Measurements from ENCODE around the gene FBXO10. TPM values are rescaled to one million over a fixed set of nuclear protein-coding genes. Genes with fewer than 3 reads are reported as not detected.

FBXO10 gene
- total and polyA plus RNA-seq, 2 of the 4 experiments (the other 2 are of a cell fraction): 6.6 to 6.7 TPM

DNA sequence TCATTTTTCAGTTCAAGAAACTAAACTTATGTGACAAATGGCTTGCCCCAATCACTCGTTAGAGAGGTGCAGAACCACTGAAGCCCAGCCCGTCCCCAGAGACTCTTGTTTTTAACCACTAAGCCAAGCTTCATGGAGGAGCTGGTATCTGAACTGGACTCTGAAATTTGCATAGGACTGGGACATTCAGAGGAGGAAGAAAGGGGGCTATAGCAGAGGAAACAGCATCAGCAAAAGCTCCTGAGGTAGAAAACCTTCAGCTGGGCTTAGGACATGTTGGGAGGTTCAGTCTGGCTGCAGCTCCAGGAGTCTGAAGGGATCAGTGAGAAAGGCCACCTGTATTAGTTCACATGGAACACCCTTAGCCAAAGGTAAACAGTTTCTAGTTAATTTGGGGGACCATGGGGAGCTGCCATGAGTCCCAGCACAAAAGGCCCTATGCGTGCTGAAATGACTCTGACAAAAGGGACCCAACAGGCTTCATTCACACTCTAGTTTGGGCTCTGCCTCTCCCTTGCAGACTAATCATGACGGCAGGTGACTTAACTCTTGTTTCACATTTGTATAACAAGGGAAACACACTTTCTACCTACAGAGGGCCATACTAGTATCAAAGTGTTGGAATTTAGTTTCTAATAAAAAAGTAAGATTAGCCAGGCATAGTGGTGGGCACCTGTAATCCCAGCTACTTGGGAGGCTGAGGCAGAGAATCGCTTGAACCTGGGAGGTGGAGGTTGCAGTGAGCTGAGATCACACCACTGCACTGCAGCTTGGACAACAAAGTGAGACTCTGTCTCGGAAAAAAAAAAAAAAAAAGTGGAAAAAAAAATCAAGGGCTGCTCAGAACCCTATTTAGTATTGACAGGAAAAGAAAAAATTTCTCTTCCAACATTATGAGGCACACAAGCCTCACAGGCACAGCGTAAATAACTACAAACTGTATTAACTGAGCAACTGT, 10.2 kb downstream of the FBXO10 start:
- no peak overlapping the region for H2BK120ac ChIP-seq (ENCODE audit: low read depth, low read length)
- no peak overlapping the region for H2AFZ ChIP-seq (replicated peaks; ENCODE audit: low read length, poor library complexity)
- H3K56ac ChIP-seq (ENCODE audit: extremely low read depth, insufficient read depth, low read length): no peak overlapping the region
- H3K4me3 ChIP-seq (ENCODE audit: insufficient read depth, low read depth, low read length): no peak overlapping the region
- H3K14ac ChIP-seq (replicated peaks; ENCODE audit: low read depth, low read length): no peak overlapping the region
- no peak overlapping the region for H4K91ac ChIP-seq (ENCODE audit: insufficient read depth, low read depth, low read length)
- no peaks in the 10 kb centered on the region for H3K4me1 ChIP-seq (ENCODE audit: control insufficient read depth, insufficient read depth, low read length)
- H2BK5ac ChIP-seq (ENCODE audit: low read depth, low read length, poor library complexity, severe bottlenecking): no peak overlapping the region
- H2AK9ac ChIP-seq (replicated peaks; ENCODE audit: low read depth, low read length, poor library complexity): no peak overlapping the region
- no peak overlapping the region for H3K18ac ChIP-seq (ENCODE audit: low read depth, low read length)
- H3K79me1 ChIP-seq (ENCODE audit: low read depth in 1 of 2, low read length in 2 of 2): peaks cover 10 to 37% of the 10 kb centered on the region in 2 experiments
- in situ Hi-C loops (cut with MboI; ENCODE audit: low sequenced_read_pairs): no loop called here
- H3K4me2 ChIP-seq (ENCODE audit: low read depth, low read length): no peak overlapping the region
- H3K4ac ChIP-seq (ENCODE audit: low read depth, low read length): no peak overlapping the region
- intact Hi-C loops (cut with micrococcal nuclease): no loop called here
- 0 out of 2 replicates have a peak, but pooled peaks cover 1% of the 10 kb centered on the region for H3K36me3 ChIP-seq (ENCODE audit: control insufficient read depth, insufficient read depth, low read length)
- ChIA-PET CTCF (no interaction called here), POLR2A (ENCODE audit: unreplicated experiment) (no interaction called here)
- no peak overlapping the region for H2BK15ac ChIP-seq (ENCODE audit: low read depth, low read length)
- H4K5ac ChIP-seq (ENCODE audit: low read depth, low read length): no peak overlapping the region
- no peaks in the 10 kb centered on the region for H3K9me3 ChIP-seq (ENCODE audit: control insufficient read depth, insufficient read depth, low read length)
- dilution Hi-C loops (cut with HindIII; ENCODE audit: low sequenced_read_pairs, unreplicated experiment): no loop called here
- H2BK20ac ChIP-seq (ENCODE audit: low read depth, low read length): no peak overlapping the region
- H3K9me1 ChIP-seq (ENCODE audit: insufficient read depth, low read length): peaks cover 3% of the 10 kb centered on the region; the same call in 1 of the 2 replicates
- no TSS peak for BruUV-seq (replicated peaks)
- H3K9ac ChIP-seq (ENCODE audit: low read depth, low read length): no peak overlapping the region
- H3K23ac ChIP-seq (ENCODE audit: low read depth, low read length): no peak overlapping the region
- H4K8ac ChIP-seq (ENCODE audit: low read depth in 2 of 2, low read length in 2 of 2): no peak overlapping the region
- DNase-seq (no peak), ATAC-seq (ENCODE audit: low read depth) (no peak)
- H4K20me1 ChIP-seq (ENCODE audit: insufficient read depth, low read length): no peaks in the 10 kb centered on the region; the same call in 1 of the 2 replicates
- no peaks in the 10 kb centered on the region for H3K27me3 ChIP-seq (ENCODE audit: control insufficient read depth, insufficient read depth, low read length)
- 100% methylated on average over 1 of the region's 7 CpGs; no CpG with 5 or more reads in 1 of the 2 experiments for WGBS, 2 experiments (ENCODE audit: extremely low coverage in 2 of 2, insufficient read length in 1 of 2)
- no peak overlapping the region for H2AK5ac ChIP-seq (ENCODE audit: low read depth, low read length)
- H3K27ac ChIP-seq (ENCODE audit: insufficient read depth, low read length): no peak overlapping the region
- TF ChIP-seq RFX5 (IDR thresholded peaks at IDR 0.05; ENCODE audit: low read depth, low read length) (no peak), FOS (IDR thresholded peaks at IDR 0.05; ENCODE audit: low read depth, low read length) (no peak), POLR2A (IDR thresholded peaks at IDR 0.05; ENCODE audit: low read depth, low read length) (no peak), CEBPB (IDR thresholded peaks at IDR 0.05; ENCODE audit: low read depth, low read length) (no peak), CHD1 (IDR thresholded peaks at IDR 0.05; ENCODE audit: low read depth, low read length) (no peak), BHLHE40 (IDR thresholded peaks at IDR 0.05; ENCODE audit: low read depth, low read length) (no peak), MXI1 (IDR thresholded peaks at IDR 0.05; ENCODE audit: borderline replicate concordance, low read depth, low read length) (no peak), RAD21 (IDR thresholded peaks at IDR 0.05; ENCODE audit: low read length) (no peak), SMC3 (IDR thresholded peaks at IDR 0.05; ENCODE audit: low read depth, low read length) (no peak), MAFK (IDR thresholded peaks at IDR 0.05; ENCODE audit: low read depth, low read length) (no peak), RCOR1 (IDR thresholded peaks at IDR 0.05; ENCODE audit: insufficient replicate concordance, low read length) (no peak), NFE2L2 (IDR thresholded peaks at IDR 0.05; ENCODE audit: low read depth, low read length) (no peak)
- TF ChIP-seq, protein P1, sequence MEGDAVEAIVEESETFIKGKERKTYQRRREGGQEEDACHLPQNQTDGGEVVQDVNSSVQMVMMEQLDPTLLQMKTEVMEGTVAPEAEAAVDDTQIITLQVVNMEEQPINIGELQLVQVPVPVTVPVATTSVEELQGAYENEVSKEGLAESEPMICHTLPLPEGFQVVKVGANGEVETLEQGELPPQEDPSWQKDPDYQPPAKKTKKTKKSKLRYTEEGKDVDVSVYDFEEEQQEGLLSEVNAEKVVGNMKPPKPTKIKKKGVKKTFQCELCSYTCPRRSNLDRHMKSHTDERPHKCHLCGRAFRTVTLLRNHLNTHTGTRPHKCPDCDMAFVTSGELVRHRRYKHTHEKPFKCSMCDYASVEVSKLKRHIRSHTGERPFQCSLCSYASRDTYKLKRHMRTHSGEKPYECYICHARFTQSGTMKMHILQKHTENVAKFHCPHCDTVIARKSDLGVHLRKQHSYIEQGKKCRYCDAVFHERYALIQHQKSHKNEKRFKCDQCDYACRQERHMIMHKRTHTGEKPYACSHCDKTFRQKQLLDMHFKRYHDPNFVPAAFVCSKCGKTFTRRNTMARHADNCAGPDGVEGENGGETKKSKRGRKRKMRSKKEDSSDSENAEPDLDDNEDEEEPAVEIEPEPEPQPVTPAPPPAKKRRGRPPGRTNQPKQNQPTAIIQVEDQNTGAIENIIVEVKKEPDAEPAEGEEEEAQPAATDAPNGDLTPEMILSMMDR (conservative IDR thresholded peaks at IDR 0.05; ENCODE audit: low read depth, low read length): no peak
- TF ChIP-seq, protein P2, sequence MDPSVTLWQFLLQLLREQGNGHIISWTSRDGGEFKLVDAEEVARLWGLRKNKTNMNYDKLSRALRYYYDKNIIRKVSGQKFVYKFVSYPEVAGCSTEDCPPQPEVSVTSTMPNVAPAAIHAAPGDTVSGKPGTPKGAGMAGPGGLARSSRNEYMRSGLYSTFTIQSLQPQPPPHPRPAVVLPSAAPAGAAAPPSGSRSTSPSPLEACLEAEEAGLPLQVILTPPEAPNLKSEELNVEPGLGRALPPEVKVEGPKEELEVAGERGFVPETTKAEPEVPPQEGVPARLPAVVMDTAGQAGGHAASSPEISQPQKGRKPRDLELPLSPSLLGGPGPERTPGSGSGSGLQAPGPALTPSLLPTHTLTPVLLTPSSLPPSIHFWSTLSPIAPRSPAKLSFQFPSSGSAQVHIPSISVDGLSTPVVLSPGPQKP (IDR thresholded peaks at IDR 0.05; ENCODE audit: borderline replicate concordance, low read depth, low read length): no peak
- TF ChIP-seq, protein P3, sequence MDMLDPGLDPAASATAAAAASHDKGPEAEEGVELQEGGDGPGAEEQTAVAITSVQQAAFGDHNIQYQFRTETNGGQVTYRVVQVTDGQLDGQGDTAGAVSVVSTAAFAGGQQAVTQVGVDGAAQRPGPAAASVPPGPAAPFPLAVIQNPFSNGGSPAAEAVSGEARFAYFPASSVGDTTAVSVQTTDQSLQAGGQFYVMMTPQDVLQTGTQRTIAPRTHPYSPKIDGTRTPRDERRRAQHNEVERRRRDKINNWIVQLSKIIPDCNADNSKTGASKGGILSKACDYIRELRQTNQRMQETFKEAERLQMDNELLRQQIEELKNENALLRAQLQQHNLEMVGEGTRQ (IDR thresholded peaks at IDR 0.05; ENCODE audit: low read depth, low read length): no peak

Measured in IMR-90 (cell line).